Measurements from ENCODE around the gene GPAT3. TPM values are rescaled to one million over a fixed set of nuclear protein-coding genes. Genes with fewer than 3 reads are reported as not detected.
"Not testable (repeated sequence)": the region's sequence is repeated elsewhere in the genome, so short reads cannot be mapped to it uniquely, and the experiment has no call there.

Gene GPAT3
- total RNA-seq: 10 to 100 TPM; 27.0 to 51.5 TPM
- long read RNA-seq, transcript GPAT3-202 (13 exons, 2,631 nt): minor isoform, 13 of 82 reads
- long read RNA-seq, transcript GPAT3-201 (12 exons, 2,625 nt): major isoform, 65 of 82 reads
- long read RNA-seq, partial matches to known transcripts: 1 of 82 reads
- long read RNA-seq, other reads (novel, unspliced or antisense): 3 of 82 reads

GRCh38 chr4:83535520-83536361 is at the start of gene GPAT3:
Gene GPAT3 (plus strand): TSS chr4:83536108. CDS start chr4:83536623, 515 bp downstream.
- intact Hi-C loops (cut with DNase I, micrococcal nuclease): no loop called here

GRCh38 chr4:83486457-83487129 is 49.3 kb upstream of the GPAT3 start:
- DNase-seq: no peak
- no peak for ATAC-seq
- intact Hi-C loops (cut with DNase I, micrococcal nuclease): no loop called here

More at GRCh38 chr4:83535520-83536361, at the start of gene GPAT3:
- peak; percentile 89 to 90 for DNase-seq
- ATAC-seq: peak; percentile 90

- ATAC-seq (no peak), DNase-seq (no peak)
- intact Hi-C loops (cut with DNase I, micrococcal nuclease): no loop called here
These were observed 46.1 kb upstream of the GPAT3 start for GRCh38 chr4:83489711-83490326.

- peak; percentile 57 for ATAC-seq
- no peak for DNase-seq
- intact Hi-C loops (cut with DNase I, micrococcal nuclease): no loop called here
These were observed 44.9 kb upstream of the GPAT3 start for GRCh38 chr4:83490876-83491450.

- intact Hi-C loops (cut with DNase I, micrococcal nuclease); ATAC-seq; DNase-seq: not testable (repeated sequence)
These were observed 39.6 kb upstream of the GPAT3 start for GRCh38 chr4:83496085-83496917.

- intact Hi-C loops (cut with DNase I, micrococcal nuclease): no loop called here
- ATAC-seq (no peak), DNase-seq (no peak)
These were observed 37.7 kb upstream of the GPAT3 start for GRCh38 chr4:83498187-83498586.

- intact Hi-C loops (cut with DNase I, micrococcal nuclease); ATAC-seq; DNase-seq: not testable (repeated sequence)
These were observed 34.2 kb upstream of the GPAT3 start for GRCh38 chr4:83501671-83502070.

- ATAC-seq: no peak
- no peak for DNase-seq
- intact Hi-C loops (cut with DNase I, micrococcal nuclease): no loop called here
These were observed 31.9 kb upstream of the GPAT3 start for GRCh38 chr4:83503974-83504373.

GRCh38 chr4:83504503-83504902 is 31.4 kb upstream of the GPAT3 start:
- intact Hi-C loops (cut with DNase I, micrococcal nuclease): no loop called here
- DNase-seq (no peak), ATAC-seq (peak; percentile 36)

- no peak for ATAC-seq
- no peak for DNase-seq
- intact Hi-C loops (cut with DNase I, micrococcal nuclease): loop anchor here in 1 of 2 donors (5.0 kb wide), 1 partner anchor 137 kb away; no protein-coding TSS in a partner anchor
These were observed 30.9 kb upstream of the GPAT3 start for GRCh38 chr4:83504996-83505395.

- DNase-seq (peak; percentile 39 to 65), ATAC-seq (peak; percentile 63)
- intact Hi-C loops (cut with DNase I, micrococcal nuclease): loop anchor here in 1 of 2 donors (5.0 kb wide), 1 partner anchor 133 kb away; no protein-coding TSS in a partner anchor
These were observed 26.7 kb upstream of the GPAT3 start for GRCh38 chr4:83509156-83509585.

GRCh38 chr4:83510442-83510841 is 25.5 kb upstream of the GPAT3 start:
- ATAC-seq: no peak
- no peak for DNase-seq
- intact Hi-C loops (cut with DNase I, micrococcal nuclease): no loop called here

- ATAC-seq: no peak
- intact Hi-C loops (cut with DNase I, micrococcal nuclease): no loop called here
- DNase-seq: no peak
These were observed 19.7 kb upstream of the GPAT3 start for GRCh38 chr4:83516042-83516772.

- intact Hi-C loops (cut with DNase I, micrococcal nuclease): no loop called here
- ATAC-seq (no peak), DNase-seq (no peak)
These were observed 13.7 kb upstream of the GPAT3 start for GRCh38 chr4:83522239-83522638.

GRCh38 chr4:83527671-83528070 is 8.2 kb upstream of the GPAT3 start:
- ATAC-seq (no peak), DNase-seq (no peak)
- intact Hi-C loops (cut with DNase I, micrococcal nuclease): no loop called here

GRCh38 chr4:83536362-83537272 is 709 bp downstream of the GPAT3 start:
- DNase-seq: peak; percentile 25
- intact Hi-C loops (cut with DNase I, micrococcal nuclease): no loop called here
- peak; percentile 45 for ATAC-seq

All from left colon (tissue), 2 donors.